Measurements from ENCODE around the gene ADAMTS1. TPM values are rescaled to one million over a fixed set of nuclear protein-coding genes. Genes with fewer than 3 reads are reported as not detected.
"Not testable (repeated sequence)": the region's sequence is repeated elsewhere in the genome, so short reads cannot be mapped to it uniquely, and the experiment has no call there.

The ADAMTS1 gene
- total RNA-seq, 1 experiment from 2014 or later = 17.8 TPM

DNA sequence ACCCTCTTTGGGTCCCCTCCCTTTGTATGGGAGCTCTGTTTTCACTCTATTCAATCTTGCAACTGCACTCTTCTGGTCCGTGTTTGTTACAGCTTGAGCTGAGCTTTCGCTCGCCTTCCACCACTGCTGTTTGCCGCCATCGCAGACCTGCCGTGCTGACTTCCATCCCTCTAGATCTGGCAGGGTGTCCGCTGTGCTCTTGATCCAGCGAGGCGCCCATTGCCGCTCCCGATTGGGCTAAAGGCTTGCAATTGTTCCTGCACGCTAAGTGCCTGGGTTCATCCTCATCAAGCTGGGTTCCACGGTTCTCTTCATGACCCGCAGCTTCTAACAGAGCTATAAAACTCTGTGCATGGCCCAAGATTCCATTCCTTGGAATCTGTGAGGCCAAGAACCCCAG is 9.5 kb upstream of the ADAMTS1 start:
- H3K23ac ChIP-seq (ENCODE audit: insufficient read length, low read depth, low read length); H3K14ac ChIP-seq (ENCODE audit: insufficient read depth, low read length); H4K5ac ChIP-seq (ENCODE audit: insufficient read length, low read depth, low read length); H3K56ac ChIP-seq (ENCODE audit: insufficient read length, low read depth, low read length); H3K9ac ChIP-seq (ENCODE audit: extremely low read depth, insufficient read length, low read length); H2BK5ac ChIP-seq (ENCODE audit: insufficient read length, low read length); H3K9me3 ChIP-seq (ENCODE audit: control insufficient read depth, low read depth, low read length); H2BK120ac ChIP-seq (ENCODE audit: low read depth, low read length, poor library complexity, severe bottlenecking); H3K79me2 ChIP-seq (ENCODE audit: insufficient read depth, low read length); H3K79me1 ChIP-seq (ENCODE audit: insufficient read depth, low read depth, low read length, poor library complexity, severe bottlenecking); H3K27me3 ChIP-seq (ENCODE audit: insufficient read depth, low read length); DNase-seq; H2AK5ac ChIP-seq (ENCODE audit: insufficient read length, low read length); H3K36me3 Mint-ChIP-seq (ENCODE audit: insufficient read depth in 1 of 3, low read depth in 3 of 3); H3K9me3 Mint-ChIP-seq; H3K4me2 ChIP-seq (ENCODE audit: insufficient read depth, insufficient read length, low read length); H2BK12ac ChIP-seq (ENCODE audit: insufficient read length, low read depth, low read length); H2AFZ ChIP-seq (ENCODE audit: low read length); H4K8ac ChIP-seq (replicated peaks; ENCODE audit: insufficient read length, low read depth, low read length); H3K27me3 Mint-ChIP-seq (ENCODE audit: low read depth); H4K91ac ChIP-seq (ENCODE audit: insufficient read length, low read depth, low read length); H2BK15ac ChIP-seq (ENCODE audit: low read depth, low read length); H4K20me1 ChIP-seq (ENCODE audit: control insufficient read depth, insufficient read depth, insufficient read length); H3K18ac ChIP-seq (ENCODE audit: insufficient read length, low read depth, low read length); H3K27ac ChIP-seq (ENCODE audit: insufficient read length, low read depth, low read length); H3K4ac ChIP-seq (ENCODE audit: low read depth, low read length); H3K4me1 ChIP-seq (ENCODE audit: insufficient read depth, low read length); H2BK20ac ChIP-seq (ENCODE audit: low read depth, low read length, poor library complexity, severe bottlenecking); H3K27ac Mint-ChIP-seq; H3T11ph ChIP-seq (ENCODE audit: low read length); H3K4me3 Mint-ChIP-seq; H3K23me2 ChIP-seq (ENCODE audit: insufficient read length, low read depth, low read length, poor library complexity, severe bottlenecking): not testable (repeated sequence)
- H3K4me1 Mint-ChIP-seq = peaks cover 39 to 46% of the 10 kb centered on the region in 2 experiments
- no CpG with 5 or more reads among the region's 14 CpGs for WGBS (ENCODE audit: extremely low coverage, insufficient read length, low lambda C conversion rate)
